Uterus (tissue), 4 donors: ENCODE results near the gene B3GALT4. TPM values are rescaled to one million over a fixed set of nuclear protein-coding genes. Genes with fewer than 3 reads are reported as not detected.

Source experiments
- DNase-seq, 2 donors: peaks; one replicate each; pipeline ENCODE4 v3.0.0-alpha.2; 2019 to 2020
- H3K27ac ChIP-seq, 2 donors: fragments of 200-600 bp; sonication (generic); 1 replicate in 1 of 2; 2 replicates in 1 of 2; pipeline ENCODE4 v1.5.1; 2016 to 2018
- H3K27me3 ChIP-seq, 2 donors: fragments of 200-600 bp; sonication (generic); one replicate each; pipeline ENCODE4 v1.5.1; 2018 to 2019; ENCODE audit warnings: control low read depth in 1 of 2
- H3K36me3 ChIP-seq, 2 donors: fragments of 200-600 bp; sonication (generic); one replicate each; pipeline ENCODE4 v1.5.1; 2019; ENCODE audit warnings: control low read depth in 1 of 2
- H3K4me1 ChIP-seq, 2 donors: fragments of 200-600 bp; sonication (generic); one replicate each; pipeline ENCODE4 v1.5.1; 2018 to 2019; ENCODE audit warnings: control low read depth in 1 of 2
- H3K4me3 ChIP-seq, 2 donors: fragments of 200-600 bp; sonication (generic); 1 replicate in 1 of 2; 2 replicates in 1 of 2; pipeline ENCODE4 v1.5.1; 2018 to 2019; ENCODE audit warnings: mild to moderate bottlenecking in 1 of 2
- H3K9me3 ChIP-seq, 2 donors: fragments of 200-600 bp; sonication (generic); one replicate each; pipeline ENCODE4 v1.5.1; 2019; ENCODE audit warnings: control low read depth in 1 of 2
- POLR2A ChIP-seq, 2 donors: fragments of 450-650 bp; IDR thresholded peaks; one replicate each; pipeline ENCODE4 v1.6.1; 2016; ENCODE audit warnings: antibody characterized with exemption in 2 of 2, mild to moderate bottlenecking in 1 of 2, moderate library complexity in 1 of 2
- intact Hi-C: fragments of 100-400 bp; cut with DNase I; formaldehyde crosslinking; loops from one replicate; pipeline ENCODE4 v1.15.1; 2023; ENCODE audit warnings: low total_unique reads
- total RNA-seq, 4 donors: library from RNA; depleted of rRNA in 3 of 4; stranded (reverse); fragments of >200 nt in 3 of 4; gene quantifications; one replicate each; pipeline versions ENCODE4 v1.1.0 to v1.2.4, GENCODE V29; 2014 to 2023
- TF ChIP-seq, protein P1 (sequence below), 4 experiments: fragments of 200-600 bp in 2 of 4; fragments of 450-650 bp in 2 of 4; sonication (generic) in 2 of 4; IDR thresholded peaks; one replicate each; pipeline ENCODE4 v1.5.1; 2016 to 2019; ENCODE audit warnings: antibody characterized with exemption in 4 of 4, mild to moderate bottlenecking in 2 of 4, moderate library complexity in 1 of 4
- donor health status: DM: yes; HTN: yes; CAD: no.

Gene B3GALT4
- total RNA-seq, 4 donors from 2014 or later: 5.5 to 15.9 (median 14.3) TPM

DNA sequence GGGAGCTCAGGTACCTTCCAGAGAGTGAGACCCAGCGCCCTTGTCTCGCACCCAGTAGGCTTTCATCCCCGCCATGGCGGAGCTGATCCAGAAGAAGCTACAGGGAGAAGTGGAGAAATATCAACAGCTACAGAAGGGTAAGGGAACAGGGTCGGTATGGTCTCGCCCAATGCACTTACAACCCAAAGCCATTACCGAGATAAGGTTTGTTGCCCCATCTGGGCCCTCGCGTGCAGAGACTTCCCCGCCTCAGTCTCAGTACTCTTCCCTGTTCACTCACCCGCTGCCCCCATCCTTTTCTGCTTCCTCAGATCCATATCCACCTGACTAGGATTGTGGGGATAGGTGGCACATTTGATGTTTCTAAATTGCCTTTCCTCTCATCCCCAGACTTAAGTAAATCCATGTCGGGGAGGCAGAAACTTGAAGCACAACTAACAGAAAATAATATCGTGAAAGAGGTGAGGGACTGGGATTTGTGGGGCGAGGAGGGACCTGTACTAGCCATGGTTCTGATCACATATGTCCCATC, 12.9 kb downstream of the B3GALT4 start:
- no peaks in the 10 kb centered on the region for H3K9me3 ChIP-seq
- no peak for DNase-seq
- peaks cover 9 to 20% of the 10 kb centered on the region in 2 donors for H3K4me1 ChIP-seq
- H3K4me3 ChIP-seq: peak overlapping the region; percentile 80 to 92
- H3K27ac ChIP-seq: peak overlapping the region; percentile 81 to 87
- TF ChIP-seq POLR2A (IDR thresholded peaks at IDR 0.05): no peak
- TF ChIP-seq, protein P1, sequence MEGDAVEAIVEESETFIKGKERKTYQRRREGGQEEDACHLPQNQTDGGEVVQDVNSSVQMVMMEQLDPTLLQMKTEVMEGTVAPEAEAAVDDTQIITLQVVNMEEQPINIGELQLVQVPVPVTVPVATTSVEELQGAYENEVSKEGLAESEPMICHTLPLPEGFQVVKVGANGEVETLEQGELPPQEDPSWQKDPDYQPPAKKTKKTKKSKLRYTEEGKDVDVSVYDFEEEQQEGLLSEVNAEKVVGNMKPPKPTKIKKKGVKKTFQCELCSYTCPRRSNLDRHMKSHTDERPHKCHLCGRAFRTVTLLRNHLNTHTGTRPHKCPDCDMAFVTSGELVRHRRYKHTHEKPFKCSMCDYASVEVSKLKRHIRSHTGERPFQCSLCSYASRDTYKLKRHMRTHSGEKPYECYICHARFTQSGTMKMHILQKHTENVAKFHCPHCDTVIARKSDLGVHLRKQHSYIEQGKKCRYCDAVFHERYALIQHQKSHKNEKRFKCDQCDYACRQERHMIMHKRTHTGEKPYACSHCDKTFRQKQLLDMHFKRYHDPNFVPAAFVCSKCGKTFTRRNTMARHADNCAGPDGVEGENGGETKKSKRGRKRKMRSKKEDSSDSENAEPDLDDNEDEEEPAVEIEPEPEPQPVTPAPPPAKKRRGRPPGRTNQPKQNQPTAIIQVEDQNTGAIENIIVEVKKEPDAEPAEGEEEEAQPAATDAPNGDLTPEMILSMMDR (IDR thresholded peaks at IDR 0.05): no peak
- intact Hi-C loops: loop anchor here (10.0 kb wide), 2 partner anchors 85 to 135 kb away; partner anchors contain the start of genes HSD17B8, RING1, RXRB and SLC39A7
- H3K36me3 ChIP-seq: no peaks in the 10 kb centered on the region
- no peaks in the 10 kb centered on the region for H3K27me3 ChIP-seq

DNA sequence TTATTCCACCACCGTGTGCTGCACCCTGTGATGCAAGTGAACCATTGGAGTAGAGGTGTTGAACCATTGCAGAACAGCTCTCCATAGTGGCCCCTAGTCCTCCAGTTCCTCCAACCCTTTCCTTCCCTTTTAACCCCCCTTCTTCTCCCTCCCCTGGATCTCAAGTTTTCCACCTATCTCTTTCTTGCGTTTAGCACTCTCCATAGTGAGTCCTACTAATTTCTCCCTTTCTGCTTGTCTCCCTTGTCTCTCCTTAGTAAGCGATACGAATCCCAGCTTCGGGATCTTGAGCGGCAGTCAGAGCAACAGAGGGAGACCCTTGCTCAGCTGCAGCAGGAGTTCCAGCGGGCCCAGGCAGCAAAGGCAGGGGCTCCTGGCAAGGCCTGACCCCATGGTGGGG, 13.5 kb downstream of the B3GALT4 start:
- no peaks in the 10 kb centered on the region for H3K36me3 ChIP-seq
- intact Hi-C loops: loop anchor here (10.0 kb wide), 2 partner anchors 86 to 134 kb away; partner anchors contain the start of genes HSD17B8, RING1, RXRB and SLC39A7
- TF ChIP-seq, protein P1 (IDR thresholded peaks at IDR 0.05): no peak
- TF ChIP-seq POLR2A (IDR thresholded peaks at IDR 0.05): no peak
- H3K9me3 ChIP-seq: no peaks in the 10 kb centered on the region
- H3K27me3 ChIP-seq: no peaks in the 10 kb centered on the region
- H3K27ac ChIP-seq: no peak overlapping the region
- no peak for DNase-seq
- H3K4me1 ChIP-seq: peaks cover 9 to 20% of the 10 kb centered on the region in 2 donors
- H3K4me3 ChIP-seq: peak overlapping the region in 1 of 2 donors; percentile 80

DNA sequence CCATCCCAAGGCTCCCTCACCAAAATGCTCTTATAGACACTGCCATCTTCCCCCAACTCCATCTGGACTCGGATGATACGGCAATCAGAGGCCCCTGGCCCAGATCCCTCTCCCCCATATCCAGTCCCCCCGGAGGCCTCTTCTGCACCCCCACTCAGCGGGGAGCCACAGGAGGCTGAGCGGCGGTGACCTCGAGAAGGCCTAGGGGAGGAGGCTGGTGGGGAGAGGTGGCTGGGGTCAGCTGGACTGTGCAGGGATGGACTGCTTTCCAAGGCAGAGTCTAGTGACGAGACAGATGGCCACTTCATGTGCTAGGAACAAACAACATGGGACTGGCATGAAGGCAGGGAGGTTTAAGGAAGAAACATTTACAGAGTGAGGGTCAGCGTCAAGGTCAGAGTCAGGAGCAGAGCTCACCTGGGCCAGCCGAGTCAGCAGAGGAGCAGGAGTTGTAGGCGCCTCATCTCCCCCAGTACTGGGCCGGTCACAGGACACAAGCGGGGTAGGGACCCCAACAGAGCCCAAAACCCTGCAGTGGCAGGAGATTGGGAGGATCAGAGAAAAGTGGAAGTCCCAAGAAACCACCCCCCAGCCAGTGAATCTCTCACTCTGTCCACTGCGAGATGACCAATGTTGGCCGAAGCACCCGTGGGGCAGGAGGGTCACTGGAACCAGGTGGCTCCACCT, 16.2 kb downstream of the B3GALT4 start:
- H3K4me1 ChIP-seq: peaks cover 9 to 23% of the 10 kb centered on the region in 2 donors
- no peak for TF ChIP-seq POLR2A (IDR thresholded peaks at IDR 0.05)
- TF ChIP-seq, protein P1 (IDR thresholded peaks at IDR 0.05): no peak
- no peaks in the 10 kb centered on the region for H3K36me3 ChIP-seq
- no peak for DNase-seq
- no peak overlapping the region for H3K27ac ChIP-seq
- no peaks in the 10 kb centered on the region for H3K27me3 ChIP-seq
- H3K4me3 ChIP-seq: no peak overlapping the region
- no peaks in the 10 kb centered on the region for H3K9me3 ChIP-seq
- intact Hi-C loops: loop anchor here (10.0 kb wide), 2 partner anchors 88 to 132 kb away; partner anchors contain the start of genes HSD17B8, RING1, RXRB and SLC39A7

DNA sequence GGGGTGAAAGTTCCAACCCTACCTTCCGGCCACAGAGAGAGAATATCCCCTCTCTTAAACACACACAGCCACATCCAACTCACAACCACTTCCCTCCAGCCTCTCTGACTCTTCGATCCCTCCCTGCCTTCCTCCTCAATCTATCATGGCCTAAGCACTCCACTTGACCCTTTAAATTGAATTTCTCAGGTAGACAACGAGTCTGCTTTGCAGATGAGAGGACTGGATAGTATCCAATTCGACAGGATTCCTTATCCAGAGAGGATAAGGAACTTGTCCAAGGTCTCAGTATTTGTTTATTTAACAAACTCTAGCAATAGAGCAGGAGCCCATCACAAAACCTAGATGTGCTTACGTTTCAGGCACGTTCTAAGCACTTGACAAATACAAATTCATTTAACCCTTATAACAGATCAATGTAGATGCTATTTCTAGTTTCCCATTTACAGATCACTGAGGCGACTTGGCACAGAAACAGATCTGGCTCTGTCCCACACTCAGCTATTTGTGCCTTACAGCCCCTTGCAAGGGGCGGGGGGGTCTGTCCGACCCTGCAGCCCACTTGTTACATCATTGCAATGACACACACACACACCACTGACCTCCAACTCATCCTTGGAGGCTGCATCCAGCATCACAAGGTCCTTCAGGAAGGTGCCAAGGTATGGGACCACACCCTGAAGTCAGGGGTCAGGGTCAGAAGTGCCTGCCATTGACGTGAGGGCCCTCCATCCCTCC, 17.3 kb downstream of the B3GALT4 start:
- intact Hi-C loops: loop anchor here (10.0 kb wide), 2 partner anchors 89 to 131 kb away; partner anchors contain the start of genes HSD17B8, RING1, RXRB and SLC39A7
- Histone ChIP-seq H3K36me3 (no peaks in the 10 kb centered on the region), H3K4me1 (peaks cover 5 to 17% of the 10 kb centered on the region in 2 donors), H3K27ac (no peak overlapping the region), H3K4me3 (no peak overlapping the region), H3K27me3 (no peaks in the 10 kb centered on the region), H3K9me3 (no peaks in the 10 kb centered on the region)
- no peak for TF ChIP-seq POLR2A (IDR thresholded peaks at IDR 0.05)
- TF ChIP-seq, protein P1 (IDR thresholded peaks at IDR 0.05): no peak
- DNase-seq: no peak
